ENCODE measurements around the gene TAS2R50. TPM values are rescaled to one million over a fixed set of nuclear protein-coding genes. Genes with fewer than 3 reads are reported as not detected.
"Not testable (repeated sequence)": the region's sequence is repeated elsewhere in the genome, so short reads cannot be mapped to it uniquely, and the experiment has no call there.

Gene TAS2R50
- total RNA-seq (1 to 10 TPM; 1.1 to 3.5 (median 1.4) TPM), polyA plus RNA-seq (under 1 TPM; 0.07 to 0.20 TPM)
- long read RNA-seq, donor 1, result 0 reads
- long read RNA-seq, donor 2, result 0 reads
- long read RNA-seq, donor 3, result 0 reads

GRCh38 chr12:10986812-10987211 is at the start of gene TAS2R50:
TAS2R50 (minus strand) TSS chr12:10986912; CDS start chr12:10986860, 52 bp downstream.
- no peak for TF ChIP-seq POLR2A (IDR thresholded peaks at IDR 0.05)
- intact Hi-C loops (cut with DNase I), result no loop called here
- Histone ChIP-seq H3K27me3 (no peaks in the 10 kb centered on the region), H3K4me3 (no peak within 1 kb of the TSS), H3K9me3 (no peaks in the 10 kb centered on the region), H3K4me1 (ENCODE audit: insufficient read depth) (no peaks in the 10 kb centered on the region), H3K27ac (no peak within 1 kb of the TSS), H3K36me3 (no peaks in the 10 kb centered on the region)
- WGBS, 3 donors, result 44 to 48% (median 46%) methylated on average over 2 of the region's 2 CpGs
- no peak for DNase-seq

- WGBS, 3 donors, result 100% methylated on average over 1 of the region's 3 CpGs
- H3K27ac ChIP-seq; H3K9me3 ChIP-seq; H3K4me3 ChIP-seq; H3K4me1 ChIP-seq (ENCODE audit: insufficient read depth); H3K36me3 ChIP-seq; intact Hi-C loops (cut with DNase I); DNase-seq; H3K27me3 ChIP-seq: not testable (repeated sequence)
These were observed 47.2 kb upstream of the TAS2R50 start for GRCh38 chr12:11033959-11034358.

- Histone ChIP-seq H3K36me3 (no peaks in the 10 kb centered on the region), H3K4me3 (no peak within 1 kb of the TSS), H3K9me3 (no peaks in the 10 kb centered on the region), H3K4me1 (ENCODE audit: insufficient read depth) (no peaks in the 10 kb centered on the region), H3K27ac (no peak within 1 kb of the TSS), H3K27me3 (peaks cover 2% of the 10 kb centered on the region)
- intact Hi-C loops (cut with DNase I), result no loop called here
- TF ChIP-seq CTCF (IDR thresholded peaks at IDR 0.05), result no peak
- no peak for TF ChIP-seq EP300 (IDR thresholded peaks at IDR 0.05)
- no peak for TF ChIP-seq POLR2A (IDR thresholded peaks at IDR 0.05)
- no peak for DNase-seq
- 95 to 98% (median 97%) methylated on average over 6 of the region's 6 CpGs for WGBS, 3 donors
These were observed 44.6 kb upstream of the TAS2R50 start, which contains the start of gene TAS2R31 for GRCh38 chr12:11031307-11031706. TAS2R31 (minus strand) TSS chr12:11031407; CDS start chr12:11031335, 72 bp downstream.

- no peak for TF ChIP-seq POLR2A (IDR thresholded peaks at IDR 0.05)
- TF ChIP-seq CTCF (IDR thresholded peaks at IDR 0.05), result no peak
- no peak for TF ChIP-seq EP300 (IDR thresholded peaks at IDR 0.05)
- H3K9me3 ChIP-seq, result no peaks in the 10 kb centered on the region
- no peaks in the 10 kb centered on the region for H3K4me1 ChIP-seq (ENCODE audit: insufficient read depth)
- H3K4me3 ChIP-seq, result no peak overlapping the region
- WGBS, 3 donors, result 94% methylated on average over 6 of the region's 6 CpGs
- no peak for DNase-seq
- intact Hi-C loops (cut with DNase I), result no loop called here
- no peak overlapping the region for H3K27ac ChIP-seq
- peaks cover 2% of the 10 kb centered on the region for H3K27me3 ChIP-seq
- no peaks in the 10 kb centered on the region for H3K36me3 ChIP-seq
These were observed 39.4 kb upstream of the TAS2R50 start for GRCh38 chr12:11026118-11026517.

GRCh38 chr12:11023387-11023786 is 36.7 kb upstream of the TAS2R50 start:
- Histone ChIP-seq H3K36me3 (no peaks in the 10 kb centered on the region), H3K27ac (no peak overlapping the region), H3K4me1 (ENCODE audit: insufficient read depth) (no peaks in the 10 kb centered on the region), H3K9me3 (no peaks in the 10 kb centered on the region), H3K4me3 (no peak overlapping the region), H3K27me3 (no peaks in the 10 kb centered on the region)
- 65 to 74% (median 67%) methylated on average over 2 of the region's 2 CpGs for WGBS, 3 donors
- TF ChIP-seq CTCF (IDR thresholded peaks at IDR 0.05), result no peak
- no peak for TF ChIP-seq POLR2A (IDR thresholded peaks at IDR 0.05)
- TF ChIP-seq EP300 (IDR thresholded peaks at IDR 0.05), result no peak
- intact Hi-C loops (cut with DNase I), result no loop called here
- no peak for DNase-seq
